GM18858 (cell line): ENCODE measurements around the gene KRT1.
"Not testable (repeated sequence)": the region's sequence is repeated elsewhere in the genome, so short reads cannot be mapped to it uniquely, and the experiment has no call there.

ENCODE experiments used
- ATAC-seq: cut with Tn5 transposase; IDR thresholded peaks from one replicate; pipeline ENCODE4 v1.9.1; 2021; ENCODE audit not compliant: unreplicated experiment

Gene KRT1

DNA sequence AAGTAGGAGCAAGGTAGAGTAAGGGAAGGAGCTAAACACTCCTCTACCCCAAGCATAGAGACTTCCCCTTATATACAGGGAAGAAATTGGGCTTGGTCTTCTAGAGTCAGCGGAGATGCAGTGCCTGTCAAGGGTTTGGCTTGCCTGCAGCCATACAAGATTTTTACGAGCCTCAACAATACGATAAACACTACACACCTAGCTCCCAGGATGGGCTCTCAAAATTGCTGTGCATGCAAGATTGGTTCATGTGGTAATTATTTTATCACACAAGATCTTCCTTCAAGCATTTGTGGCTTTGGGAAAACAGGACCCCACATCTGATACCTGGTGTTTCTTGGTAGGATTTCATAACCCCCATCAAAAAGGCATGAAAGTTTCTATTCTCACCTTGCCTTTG, at the start of gene KRT1:
Gene KRT1 (minus strand): TSS at position 45 of the 400 bp plus-strand sequence. CDS start 59 bp downstream, outside the sequence.
- ATAC-seq = no peak

DNA sequence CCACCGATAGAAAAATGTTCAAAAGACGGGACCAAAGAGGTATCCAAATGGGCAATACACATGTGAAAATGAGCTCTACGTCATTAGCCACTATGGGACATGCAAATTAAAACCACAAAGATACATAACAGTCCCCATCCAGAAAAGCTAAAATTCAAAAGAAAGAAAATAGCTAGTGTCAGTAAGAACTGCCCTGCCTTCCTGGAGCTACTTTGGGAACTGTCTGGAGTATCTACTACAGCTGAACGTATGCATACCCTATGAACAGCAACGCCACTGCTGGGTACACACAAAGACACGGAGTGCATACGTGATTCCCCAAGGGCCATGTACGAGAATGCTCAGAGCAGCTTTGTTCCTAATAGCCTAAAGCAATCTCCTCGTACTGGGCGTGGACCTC, 48.9 kb upstream of the KRT1 start:
- ATAC-seq = no peak

DNA sequence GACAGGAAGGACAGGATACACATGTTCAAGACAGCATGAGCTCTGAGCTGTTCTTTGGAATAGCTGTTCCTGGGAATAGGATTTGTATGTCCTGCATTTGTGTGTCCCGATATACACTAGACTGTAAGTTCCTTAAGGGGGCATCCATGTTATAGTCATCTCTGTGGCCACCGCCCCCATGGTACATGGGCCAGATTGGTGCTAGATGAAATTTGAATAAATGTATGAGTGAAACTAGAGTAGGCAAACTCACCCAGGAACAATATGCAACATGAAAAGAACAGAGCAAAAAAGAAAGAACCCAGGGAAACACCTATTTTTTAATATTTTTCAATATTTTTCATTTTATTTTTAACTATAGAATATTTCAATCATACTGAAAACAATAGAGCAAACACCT, 48.2 kb upstream of the KRT1 start:
- no peak for ATAC-seq

DNA sequence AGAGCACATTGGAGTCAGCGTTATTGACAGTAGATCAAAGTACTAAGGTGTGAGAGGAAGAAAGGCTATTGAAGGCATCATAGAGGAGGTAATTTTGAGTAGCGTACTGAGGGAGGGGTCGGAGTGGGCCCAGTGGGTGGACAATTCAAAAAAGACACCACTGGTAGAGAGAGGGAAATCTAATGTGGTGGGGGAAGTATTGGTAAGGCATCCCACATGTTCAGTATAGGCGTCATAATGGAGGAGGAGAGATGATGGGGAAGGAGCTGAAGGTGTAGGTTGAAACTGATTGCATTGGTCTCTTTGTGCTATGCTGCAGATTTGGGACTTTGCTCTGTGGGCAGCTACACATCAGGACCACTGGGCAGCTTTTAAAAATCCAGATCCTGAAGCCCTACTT, 46.8 kb upstream of the KRT1 start:
- no peak for ATAC-seq

DNA sequence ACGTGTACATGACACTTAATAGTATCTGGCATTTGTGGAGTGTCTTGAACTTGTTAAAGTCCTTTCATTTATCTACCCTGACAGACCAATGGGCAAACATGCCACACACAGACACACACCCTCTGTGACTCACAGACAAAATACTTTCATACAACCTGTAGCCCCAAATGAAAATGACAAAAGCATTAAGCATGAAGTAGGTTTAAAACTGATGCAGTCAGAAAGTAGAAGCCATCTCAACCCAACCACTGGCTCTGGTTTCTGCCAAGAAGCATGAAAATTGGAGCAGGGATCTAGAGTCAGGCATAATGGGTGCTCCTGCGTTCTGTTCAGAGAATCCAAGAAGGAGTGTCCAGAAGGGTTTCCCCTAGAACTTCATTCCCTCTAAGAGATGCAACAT, 46.2 kb upstream of the KRT1 start:
- ATAC-seq = no peak

DNA sequence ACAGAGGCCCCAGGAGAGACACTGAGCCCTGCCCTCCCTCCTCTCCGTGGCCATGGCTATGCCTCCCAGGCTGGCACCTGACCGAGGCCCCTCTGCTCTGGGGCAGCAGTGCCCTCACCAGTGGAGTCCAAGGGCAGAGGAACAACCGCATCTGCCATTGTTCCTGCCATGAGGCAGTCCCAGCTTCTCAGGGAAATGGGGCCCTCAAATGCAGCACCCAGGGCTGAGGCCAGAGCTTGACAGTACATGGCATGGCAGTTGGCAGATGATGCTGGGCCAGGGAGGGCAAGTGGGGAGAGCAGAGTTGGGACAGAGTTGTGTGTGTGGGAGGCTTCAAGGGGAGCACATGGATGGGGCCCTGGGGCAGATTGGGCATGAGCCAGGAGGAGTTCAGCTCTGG, 44.2 kb upstream of the KRT1 start:
- no peak for ATAC-seq

DNA sequence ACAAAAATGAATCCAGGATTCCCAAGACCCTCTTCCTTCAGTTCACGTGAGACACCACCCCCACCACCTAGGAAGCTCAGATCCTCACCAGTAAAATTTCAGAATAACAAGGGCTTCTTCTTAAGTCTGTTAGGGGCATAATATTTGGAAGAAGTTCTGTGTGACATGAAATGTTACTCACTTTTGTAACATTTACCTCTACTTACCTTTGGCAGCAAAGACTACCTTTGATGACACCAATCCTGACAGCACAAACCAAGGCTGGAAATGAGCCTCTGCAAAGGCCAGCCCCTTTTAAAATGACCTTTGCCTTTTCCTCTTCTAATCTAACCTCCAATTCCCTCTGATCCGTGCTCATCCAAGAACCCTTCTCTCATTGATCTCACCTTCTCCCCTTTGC, 42.5 kb upstream of the KRT1 start:
- ATAC-seq = no peak

DNA sequence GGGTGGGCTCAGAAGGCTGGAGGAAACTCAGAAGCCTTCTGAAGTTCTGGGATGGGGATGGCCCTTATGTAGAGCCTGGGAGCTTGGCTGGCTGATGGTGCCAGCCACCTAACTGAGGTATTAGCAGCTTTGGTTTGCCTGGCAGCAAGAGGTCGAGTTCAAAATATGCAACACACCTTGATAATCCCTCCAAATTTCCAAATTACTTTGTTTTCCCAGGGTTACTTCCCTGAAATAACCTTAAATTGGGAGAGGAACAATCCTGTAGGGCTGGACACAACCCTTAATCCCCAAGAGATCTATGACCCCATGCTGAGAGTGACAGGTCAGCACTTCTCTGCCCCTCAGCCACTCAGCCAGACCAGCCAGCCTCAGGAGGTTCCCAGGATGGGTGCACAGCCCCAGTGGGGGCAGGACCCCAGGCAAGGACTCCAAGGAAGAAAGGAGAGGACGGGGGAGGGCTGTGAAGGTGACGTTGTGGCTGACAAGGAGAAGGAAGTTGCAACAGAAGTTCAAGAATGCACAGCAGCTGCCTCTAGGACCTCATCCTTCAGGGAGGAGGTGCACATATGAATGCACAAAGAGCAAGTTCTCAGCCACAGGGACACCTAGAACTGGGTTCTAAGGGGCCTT, 41.7 kb upstream of the KRT1 start:
- no peak for ATAC-seq

DNA sequence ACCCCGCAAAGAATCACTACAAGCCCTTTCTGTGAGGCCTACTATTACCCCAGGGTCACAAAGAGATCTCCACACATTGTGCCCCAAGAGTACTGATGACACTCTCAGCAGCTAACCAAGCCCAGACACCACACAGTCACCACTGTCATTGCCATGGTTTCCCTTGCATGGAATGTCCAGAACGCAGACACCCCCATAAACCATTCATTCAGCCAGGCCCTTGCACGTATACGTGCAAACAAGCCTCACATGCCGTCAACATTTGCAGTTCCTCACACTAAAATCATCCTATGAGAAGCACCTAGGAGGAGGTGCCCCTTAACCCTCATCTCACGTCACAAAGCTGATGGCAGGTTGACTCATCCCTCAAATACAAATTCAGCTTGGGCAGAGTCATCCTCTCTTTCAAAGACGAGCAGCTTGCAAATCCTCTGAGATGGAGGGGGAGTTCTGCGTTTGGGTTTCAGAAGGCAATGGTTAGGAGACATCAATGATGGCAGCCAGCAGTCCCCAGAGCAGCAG, 40.2 kb upstream of the KRT1 start:
- ATAC-seq = no peak

DNA sequence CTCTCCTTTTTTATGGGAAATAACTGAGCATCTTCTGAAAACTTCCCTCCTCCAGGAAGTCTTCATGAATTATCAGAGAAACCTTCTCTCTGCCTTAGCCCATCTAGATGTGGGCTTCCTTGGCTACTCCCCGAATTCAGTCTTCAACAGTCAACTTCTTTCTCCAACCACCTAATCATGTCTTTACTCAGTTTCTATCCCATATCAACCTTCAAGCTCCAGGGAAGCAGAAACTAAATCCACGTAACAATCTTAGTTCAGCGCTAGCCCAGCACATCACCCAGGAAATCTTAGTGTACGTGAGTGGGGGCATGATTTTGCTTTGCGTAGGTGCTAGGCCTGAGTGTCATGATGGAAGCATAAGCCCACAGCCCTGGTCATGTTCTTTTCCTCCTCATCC, 35.9 kb upstream of the KRT1 start:
- no peak for ATAC-seq

DNA sequence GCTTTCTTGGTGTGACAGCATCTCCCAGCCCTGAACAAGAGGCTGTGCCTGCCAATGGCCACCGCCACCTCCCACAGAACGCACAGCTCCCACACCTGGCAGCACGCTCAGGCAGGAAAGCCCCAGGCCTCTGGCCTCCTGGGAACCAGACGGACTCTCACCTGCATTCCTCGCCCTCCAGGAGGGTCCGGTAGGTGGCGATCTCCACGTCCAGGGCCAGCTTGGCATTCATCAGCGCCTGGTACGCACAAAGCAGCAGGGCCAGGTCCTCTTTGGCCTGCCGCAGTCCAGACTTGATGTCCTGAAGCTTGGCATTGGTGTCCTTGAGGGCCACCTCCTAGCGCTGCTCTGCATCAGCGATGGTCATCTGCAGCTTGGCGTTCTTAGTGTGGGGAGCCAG, 35.2 kb upstream of the KRT1 start:
- no peak for ATAC-seq

DNA sequence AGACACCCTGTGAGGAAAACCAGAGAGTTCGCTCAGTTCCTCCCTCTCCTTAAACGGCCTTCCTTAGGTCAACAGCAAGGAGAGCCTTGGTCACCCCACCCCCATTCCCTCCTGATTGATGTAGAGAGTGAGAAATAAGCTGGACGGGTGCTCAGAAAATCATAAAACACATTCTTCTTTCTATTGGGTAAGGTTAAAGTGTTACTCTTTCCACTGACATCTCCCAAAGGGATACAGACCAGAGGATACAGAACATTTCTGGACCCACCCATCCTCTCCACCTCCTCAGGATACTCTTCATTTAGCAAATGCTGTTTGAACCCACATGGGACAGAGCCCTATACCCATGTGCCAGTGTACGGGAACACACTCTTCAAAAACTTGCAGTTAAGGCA, 34.7 kb upstream of the KRT1 start:
- ATAC-seq = no peak

DNA sequence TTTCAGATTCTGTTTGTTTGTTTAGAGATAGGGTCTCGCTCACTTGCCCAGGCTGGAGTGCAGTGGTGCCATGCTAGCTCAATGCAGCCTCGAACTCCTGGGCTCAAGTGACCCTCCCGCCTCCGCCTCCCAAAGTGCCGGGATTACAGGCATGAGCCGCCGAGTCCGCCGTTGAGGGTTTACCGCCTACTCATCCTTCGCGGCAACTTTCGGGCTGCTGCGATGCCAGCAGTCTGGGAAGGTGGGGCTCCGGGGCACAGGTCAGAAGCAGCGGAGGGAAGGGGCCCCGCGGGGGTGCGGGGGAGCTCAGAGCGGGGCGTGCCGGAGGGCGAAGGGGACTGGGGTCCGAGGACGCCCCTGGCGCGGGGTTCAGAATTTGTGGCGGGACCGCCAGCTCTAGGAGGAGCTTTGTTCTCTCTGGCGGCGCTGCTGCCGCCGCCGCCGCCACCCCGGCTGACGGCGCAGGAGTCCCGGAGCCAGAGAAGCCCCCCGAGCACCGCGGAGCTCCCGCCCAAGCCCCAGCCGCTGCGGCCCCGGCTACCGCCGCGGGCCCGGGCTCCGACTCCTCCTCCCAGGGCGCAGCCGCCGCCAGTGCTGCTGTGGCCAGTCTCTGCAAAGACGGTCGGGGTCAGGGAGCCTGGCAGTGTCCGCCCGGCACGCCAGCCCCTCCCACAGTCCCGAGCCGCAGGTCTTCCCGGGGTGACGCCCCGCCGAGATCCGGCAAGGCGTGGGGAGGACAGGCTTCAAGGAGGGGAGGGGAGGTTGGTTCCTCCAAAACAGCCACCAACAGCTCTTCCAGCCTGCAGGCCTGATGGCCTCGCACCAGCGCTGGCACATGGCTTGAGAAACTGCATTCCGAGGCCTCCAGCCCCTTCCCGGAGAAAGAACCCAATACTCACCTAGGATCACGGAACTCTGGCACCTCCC, 34.0 kb upstream of the KRT1 start:
- ATAC-seq = no peak

DNA sequence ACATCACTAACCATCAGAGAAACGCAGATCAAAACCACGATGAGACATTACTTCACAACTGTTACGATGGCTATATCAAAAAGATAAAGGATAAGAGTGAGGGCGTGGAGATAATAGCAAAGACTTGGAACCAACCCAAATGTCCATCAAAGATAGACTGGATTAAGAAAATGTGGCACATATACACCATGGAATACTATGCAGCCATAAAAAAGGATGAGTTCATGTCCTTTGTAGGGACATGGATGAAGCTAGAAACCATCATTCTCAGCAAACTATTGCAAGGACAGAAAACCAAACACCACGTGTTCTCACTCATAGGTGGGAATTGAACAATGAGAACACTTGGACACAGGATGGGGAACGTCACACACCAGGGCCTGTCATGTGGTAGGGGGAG, 31.9 kb upstream of the KRT1 start:
- not testable (repeated sequence) for ATAC-seq

DNA sequence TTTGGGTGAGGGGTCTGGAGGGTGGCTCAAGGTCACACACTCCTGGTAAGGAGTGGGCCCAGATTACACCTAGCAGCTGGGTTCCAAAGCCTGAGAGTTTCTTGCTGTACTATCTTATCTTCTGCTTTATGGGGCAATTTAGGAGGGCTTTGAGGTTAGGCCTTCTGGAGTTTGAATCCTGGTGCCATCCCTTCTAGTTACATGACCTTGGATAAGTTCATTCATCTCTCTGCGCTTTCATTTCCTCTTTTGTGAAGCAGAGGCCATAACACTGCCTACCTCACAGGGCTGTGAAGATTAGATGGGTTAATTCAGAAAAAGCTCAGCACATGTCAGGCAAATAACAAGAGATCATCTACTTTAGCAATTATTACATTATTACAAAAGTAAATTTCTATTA, 30.5 kb upstream of the KRT1 start:
- ATAC-seq = no peak

DNA sequence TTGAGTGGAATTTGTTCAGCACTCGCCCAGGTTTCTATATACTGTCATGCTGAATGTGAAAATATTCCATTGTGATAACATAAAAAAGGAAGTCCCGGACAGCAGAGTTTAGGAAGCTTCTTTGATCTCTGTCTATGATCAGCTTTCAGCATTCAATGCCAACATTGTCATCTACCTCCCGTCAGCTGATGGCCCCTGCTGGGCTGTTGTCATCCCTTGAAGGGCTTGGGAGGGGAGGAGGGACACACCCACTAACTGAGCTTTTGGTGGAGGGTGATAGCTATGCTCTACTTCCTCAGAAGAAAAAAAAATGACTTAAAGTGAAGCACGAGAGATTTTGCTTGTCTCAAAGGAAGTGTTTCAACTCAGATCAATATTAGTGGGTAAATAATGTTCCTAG, 27.8 kb upstream of the KRT1 start:
- ATAC-seq = no peak

DNA sequence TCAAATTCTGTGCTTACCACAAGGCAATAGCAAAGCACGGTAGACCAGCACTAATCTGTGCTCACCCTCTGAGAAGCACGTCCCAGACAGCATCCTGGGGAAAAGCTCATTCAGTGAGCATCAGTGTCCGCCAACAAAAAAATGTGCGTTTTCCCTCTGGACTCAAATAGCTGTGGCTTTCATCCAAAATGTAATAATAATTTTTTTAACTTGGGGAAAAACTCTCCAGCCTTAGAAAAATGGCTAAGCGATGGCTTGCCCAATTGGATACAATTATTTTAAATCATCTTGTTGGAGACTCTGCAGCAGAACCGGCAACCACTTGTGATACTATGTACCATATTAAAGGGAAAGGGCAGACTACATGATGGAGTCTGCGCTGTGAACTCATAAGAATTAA, 24.3 kb upstream of the KRT1 start:
- no peak for ATAC-seq

DNA sequence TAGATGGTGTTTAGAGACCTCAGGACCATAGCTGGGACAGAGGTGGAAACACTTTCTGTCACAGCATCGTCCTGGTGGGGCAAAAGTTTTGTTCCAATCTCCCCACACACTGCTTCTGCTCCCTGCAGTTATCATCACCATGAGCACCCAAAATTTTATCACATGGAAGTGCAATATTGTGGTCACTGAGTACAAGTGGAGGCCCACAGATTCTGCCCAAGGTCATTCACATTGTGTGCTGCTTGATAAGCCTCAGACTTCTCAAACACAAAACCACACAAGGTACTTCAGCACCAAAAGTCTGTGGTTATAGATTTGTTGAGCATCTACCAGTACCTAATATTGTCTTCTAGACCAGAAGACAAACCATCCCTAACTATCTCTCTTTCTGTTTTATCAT, 23.7 kb upstream of the KRT1 start:
- no peak for ATAC-seq

DNA sequence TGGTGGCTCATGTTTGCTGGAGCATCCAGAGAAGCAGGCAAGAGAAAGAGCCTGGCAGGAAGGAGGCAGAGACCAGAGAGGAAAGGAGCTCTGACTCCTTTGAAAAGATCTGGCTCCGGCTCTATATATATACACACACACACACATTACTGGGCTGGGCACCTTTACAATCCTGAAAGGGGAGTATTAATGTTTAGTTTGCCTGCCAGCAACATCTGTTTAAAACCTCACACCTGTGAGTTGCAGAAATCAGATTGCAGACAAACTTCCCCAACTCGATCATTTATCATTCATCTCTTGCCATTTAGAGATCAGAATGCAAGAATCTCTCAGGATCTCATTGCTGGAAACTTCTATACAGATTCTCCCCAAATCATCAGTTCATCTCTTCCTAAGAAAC, 23.2 kb upstream of the KRT1 start, which contains the start of gene KRT77:
Gene KRT77 (minus strand): TSS at position 101 of the 400 bp plus-strand sequence. CDS start 90 bp downstream, at position 11.
- no peak for ATAC-seq

DNA sequence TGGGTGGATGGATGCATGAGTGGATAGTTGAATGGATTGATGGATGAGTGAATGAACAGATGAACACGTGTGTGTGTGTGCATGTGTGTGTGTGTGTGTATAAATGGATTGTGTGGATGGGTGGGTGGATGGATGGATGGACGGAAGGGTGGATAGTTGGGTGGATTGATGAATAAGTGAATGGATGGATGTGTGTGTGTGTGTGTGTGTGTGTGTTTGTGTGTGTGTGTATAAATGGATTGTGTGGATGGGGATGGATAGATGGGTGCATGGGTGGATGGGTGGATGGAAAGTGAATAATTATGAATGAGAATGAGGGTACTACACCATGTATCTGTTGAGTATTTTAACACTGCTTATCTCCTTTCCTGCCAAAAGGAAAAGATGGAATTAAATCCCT, 22.1 kb upstream of the KRT1 start:
- no peak for ATAC-seq

DNA sequence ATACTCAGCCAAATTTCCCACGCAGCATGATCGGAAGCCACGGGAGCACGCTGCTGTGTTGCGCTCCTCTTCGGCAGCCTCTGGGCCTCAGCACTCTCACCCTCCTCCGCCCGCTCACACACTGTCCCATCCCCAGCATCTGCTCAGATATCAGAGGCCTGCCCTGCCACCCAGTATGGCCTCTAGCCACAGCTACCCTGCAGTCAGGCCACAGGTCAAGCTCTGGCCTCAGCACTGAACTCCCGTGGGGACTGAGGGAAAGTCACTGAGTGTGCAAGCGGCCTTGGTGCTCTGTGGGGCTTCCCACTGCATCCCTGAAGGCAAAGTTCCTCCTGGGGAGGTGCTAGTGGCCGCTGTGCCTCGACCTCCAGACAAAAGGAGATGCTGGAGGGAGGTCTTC, 21.1 kb upstream of the KRT1 start:
- no peak for ATAC-seq

DNA sequence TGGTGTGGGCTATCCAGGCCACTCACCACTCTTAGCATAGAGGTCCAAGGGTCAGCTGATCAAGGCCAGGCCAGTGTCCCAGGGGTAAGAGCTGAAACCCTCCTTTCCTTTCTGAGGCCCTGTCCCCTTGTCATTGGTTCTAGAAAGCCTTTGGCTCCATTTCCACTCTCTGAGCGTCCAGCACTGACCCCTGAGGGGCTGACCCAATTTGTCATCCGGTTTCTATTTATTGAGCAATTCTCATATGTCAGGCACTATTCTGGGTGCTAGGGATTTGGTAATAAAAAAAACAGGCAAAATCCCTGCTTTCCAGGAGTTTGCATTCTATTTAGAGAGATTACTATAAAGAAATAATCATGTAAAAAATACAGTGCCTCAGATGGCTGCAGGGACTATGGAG, 19.8 kb upstream of the KRT1 start:
- no peak for ATAC-seq
